ENCODE measurements around the gene MST1. TPM values are rescaled to one million over a fixed set of nuclear protein-coding genes. Genes with fewer than 3 reads are reported as not detected.
A peak's percentile ranks its signal among the peaks of the same experiment; 100 is the strongest.
"Not testable (repeated sequence)": the region's sequence is repeated elsewhere in the genome, so short reads cannot be mapped to it uniquely, and the experiment has no call there.

MST1 gene
- total RNA-seq, 1 donor from 2014 or later: 8.1 TPM

DNA sequence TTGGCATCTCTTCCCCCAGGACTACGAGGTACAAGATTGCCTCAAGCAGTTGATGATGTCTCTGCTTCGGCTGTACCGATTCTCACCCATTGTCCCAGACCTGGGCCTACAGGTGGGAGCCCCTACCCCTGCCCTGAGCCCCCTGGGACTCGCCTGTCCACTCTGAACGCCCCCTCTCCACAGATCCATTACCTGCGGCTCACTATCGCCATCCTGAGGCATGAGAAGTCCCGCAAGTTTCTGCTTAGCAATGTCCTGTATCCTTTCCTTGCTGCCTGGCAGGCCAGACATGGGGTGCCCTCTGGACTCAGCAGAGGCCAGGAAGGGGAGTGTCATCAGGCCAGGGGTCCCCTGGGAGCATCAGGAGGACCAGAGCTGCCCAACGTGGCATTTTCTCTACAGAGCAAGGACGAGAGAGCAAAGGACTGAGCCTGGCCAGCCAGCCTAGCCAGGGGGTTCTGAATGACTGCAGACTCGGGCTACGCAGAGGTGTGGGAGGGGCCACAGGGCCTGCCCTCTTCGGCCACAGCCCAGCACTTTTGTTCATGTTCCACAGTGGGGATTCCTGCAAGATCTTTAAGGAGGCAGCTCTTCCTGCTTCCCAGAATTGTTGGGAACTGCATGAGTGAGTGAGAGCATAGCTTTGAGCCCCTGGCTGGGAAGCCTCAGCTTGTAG lies 11.3 kb upstream of the MST1 start:
- DNase-seq: no peak

- DNase-seq: no peak
Measured at GRCh38 chr3:49700014-49700413, 10.7 kb upstream of the MST1 start.

DNA sequence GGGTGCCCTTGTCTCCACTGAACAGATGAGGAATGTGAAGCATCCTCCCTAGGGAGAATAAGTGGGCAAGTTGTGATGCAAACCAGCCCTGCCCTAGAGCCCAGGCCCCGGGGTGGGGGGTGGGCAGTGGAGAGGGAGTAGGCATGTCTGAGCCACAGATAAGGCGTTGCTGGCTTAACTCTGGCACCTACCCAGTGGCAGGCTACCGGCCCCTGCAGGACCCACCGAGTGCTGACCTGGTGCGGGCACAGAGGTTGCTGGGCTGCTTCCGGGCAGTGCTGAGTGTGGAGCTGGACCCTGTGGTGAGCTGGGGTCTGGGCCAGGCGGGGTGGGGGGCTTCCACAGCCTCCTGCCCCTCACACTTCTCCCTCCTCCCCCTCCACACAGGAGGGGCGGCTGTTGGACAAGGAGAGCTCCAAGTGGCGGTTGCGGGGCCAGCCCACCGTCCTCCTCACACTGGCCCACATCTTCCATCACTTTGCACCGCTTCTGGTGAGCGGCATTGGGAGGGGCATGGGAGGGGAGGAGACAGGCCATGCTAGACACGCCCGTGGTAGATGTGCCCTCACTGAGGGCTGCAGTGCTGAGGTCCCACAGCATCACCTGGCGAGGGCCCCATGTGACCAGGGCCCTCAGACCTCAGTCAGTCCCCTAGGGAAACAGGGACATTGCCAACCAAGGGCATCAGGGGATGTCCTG lies 10.2 kb upstream of the MST1 start:
- DNase-seq: no peak

- DNase-seq: not testable (repeated sequence)
Measured at GRCh38 chr3:49695350-49696015, 6.2 kb upstream of the MST1 start.

GRCh38 chr3:49694409-49695070 lies 5.3 kb upstream of the MST1 start:
- DNase-seq: peak; percentile 57

GRCh38 chr3:49691481-49691880 lies 2.2 kb upstream of the MST1 start:
- DNase-seq: not testable (repeated sequence)

GRCh38 chr3:49690856-49691255 lies 1.6 kb upstream of the MST1 start:
- not testable (repeated sequence) for DNase-seq

DNA sequence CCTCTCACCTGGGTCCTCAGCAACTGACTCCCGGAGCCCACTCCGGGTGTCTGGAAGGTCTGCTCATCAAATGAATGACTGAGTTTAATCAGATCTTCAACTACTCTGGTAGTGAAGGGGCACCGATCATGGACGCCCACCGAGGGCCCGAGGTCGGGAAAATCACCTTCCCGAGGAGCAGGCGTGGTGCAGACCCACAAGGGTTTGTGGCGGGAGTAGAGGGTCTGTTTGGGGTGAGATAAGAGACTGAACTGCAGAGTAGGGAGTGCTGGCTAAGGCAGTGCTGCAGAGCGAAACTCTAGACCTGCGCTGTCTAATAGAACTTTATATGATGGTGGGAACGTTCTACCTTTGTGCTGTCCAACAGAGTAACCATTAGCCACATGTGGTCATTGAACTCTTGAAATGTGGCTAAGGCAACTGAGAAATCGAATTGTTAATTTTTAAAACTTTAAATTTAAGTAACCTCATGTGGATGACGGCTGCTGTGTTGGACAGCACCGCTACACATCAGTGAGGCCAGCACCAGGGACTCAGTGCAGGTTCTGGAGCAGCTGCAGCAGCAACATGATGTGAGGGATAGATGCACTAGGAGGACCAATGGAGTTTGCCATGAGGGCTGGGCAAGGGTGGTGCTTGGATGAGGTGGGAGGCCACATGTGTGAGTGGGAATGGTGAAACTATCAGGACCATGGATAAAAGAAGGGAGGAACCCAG lies 792 bp upstream of the MST1 start:
- not testable (repeated sequence) for DNase-seq

GRCh38 chr3:49688338-49689045 lies 782 bp downstream of the MST1 start:
- not testable (repeated sequence) for DNase-seq

DNA sequence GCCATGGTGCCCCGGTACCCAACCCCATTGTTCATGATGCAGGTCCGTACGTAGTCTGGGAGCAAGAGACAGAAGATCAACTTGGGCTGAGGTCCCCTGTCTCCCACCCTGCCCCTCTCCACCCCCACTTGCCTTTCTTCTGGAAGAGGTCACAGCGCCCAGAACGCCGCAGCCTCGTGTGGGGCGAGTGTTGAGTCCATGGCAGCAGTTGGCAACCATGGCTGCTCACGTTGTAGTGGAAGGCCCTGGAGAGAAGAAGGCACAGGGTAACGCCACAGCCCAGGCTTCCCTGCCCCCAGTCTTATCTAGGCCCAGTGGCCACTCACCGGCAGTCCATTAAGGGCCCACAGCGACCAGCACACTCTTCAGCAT lies 1.9 kb downstream of the MST1 start:
- DNase-seq: not testable (repeated sequence)

- DNase-seq: peak; percentile 49
Measured at GRCh38 chr3:49686769-49687423, 2.4 kb downstream of the MST1 start.

- DNase-seq: not testable (repeated sequence)
Measured at GRCh38 chr3:49686346-49686745, 2.9 kb downstream of the MST1 start.

GRCh38 chr3:49685846-49686245 lies 3.4 kb downstream of the MST1 start:
- DNase-seq: not testable (repeated sequence)

GRCh38 chr3:49685103-49685502 lies 4.2 kb downstream of the MST1 start:
- not testable (repeated sequence) for DNase-seq

DNA sequence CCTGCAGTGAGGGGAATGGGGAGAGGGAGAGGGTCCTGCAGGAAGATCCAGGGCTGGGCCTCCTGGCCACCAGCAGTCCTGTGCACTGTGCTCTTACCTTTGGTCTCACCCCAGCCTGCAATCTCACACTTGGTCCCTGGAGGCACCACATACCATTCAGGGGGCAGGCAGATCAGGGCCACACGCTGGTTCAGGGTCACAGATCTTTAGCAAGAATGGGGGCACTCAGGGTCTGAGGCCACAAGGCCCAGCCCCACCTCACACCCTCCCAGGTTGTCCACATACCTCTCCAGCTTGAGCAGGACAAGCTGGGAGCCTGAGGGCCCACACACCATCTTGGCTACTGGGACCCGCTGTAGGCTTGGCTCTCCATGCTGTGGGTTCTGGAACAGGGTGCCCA lies 4.8 kb downstream of the MST1 start:
- DNase-seq: not testable (repeated sequence)

GRCh38 chr3:49683162-49683561 lies 6.1 kb downstream of the MST1 start:
- no peak for DNase-seq

- DNase-seq: no peak
Measured at GRCh38 chr3:49681543-49681942, 7.7 kb downstream of the MST1 start.

- no peak for DNase-seq
Measured at GRCh38 chr3:49681232-49681522, 8.1 kb downstream of the MST1 start.

DNA sequence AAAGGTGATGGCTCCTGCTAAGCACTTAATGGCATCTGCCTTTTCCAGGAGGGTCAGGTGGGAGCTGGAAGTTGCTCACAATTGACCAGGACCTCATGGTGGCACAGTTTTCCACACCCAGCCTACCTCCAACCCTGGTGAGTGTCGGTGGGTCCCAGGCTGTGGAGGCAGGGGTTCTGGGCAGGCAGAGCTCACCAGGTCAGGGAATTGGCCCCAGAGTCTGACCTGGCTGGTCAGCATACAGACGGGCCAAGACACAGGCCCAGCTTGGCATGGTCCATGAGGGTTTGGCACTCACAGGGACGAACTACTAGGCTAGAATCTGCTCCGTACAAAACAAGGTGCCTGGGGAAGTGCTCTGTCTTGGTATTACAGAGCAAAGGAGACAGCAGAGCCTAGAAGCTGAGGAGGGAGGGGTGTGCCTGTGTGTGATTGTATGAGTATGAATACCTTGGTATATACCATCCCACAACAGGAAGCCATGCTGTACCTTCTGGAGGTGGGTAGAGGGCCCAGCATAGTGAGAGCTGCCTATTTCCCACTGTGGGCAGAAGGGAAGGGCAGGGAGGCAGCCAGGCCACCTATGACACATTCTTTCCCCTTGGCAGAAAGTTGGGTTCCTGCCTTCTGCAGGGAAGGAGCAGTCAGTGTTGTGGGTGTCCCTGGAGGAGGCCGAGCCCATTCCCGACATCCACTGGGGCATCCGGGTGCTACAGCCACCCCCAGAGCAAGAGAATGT lies 8.6 kb downstream of the MST1 start:
- DNase-seq: no peak

GRCh38 chr3:49675912-49676311 lies 13.4 kb downstream of the MST1 start:
- no peak for DNase-seq
